Endothelial cell of umbilical vein (primary cell): ENCODE data around the gene USP11. TPM values are rescaled to one million over a fixed set of nuclear protein-coding genes. Genes with fewer than 3 reads are reported as not detected.

ENCODE experiments used
- BruUV-seq: library from RNA; stranded (reverse); fragments of 400-500 nt; replicated peaks from 2 replicates; lab custom pipeline; 2021; lab: Mats Ljungman, UMichigan
- CTCF ChIA-PET: fragments of 300-600, 350-600 bp; sonication (Branson Sonifier 250); formaldehyde crosslinking; loops from one replicate; lab custom pipeline; 2021; ENCODE audit warnings: antibody characterized with exemption, inconsistent platforms; lab: Charles Lee
- POLR2A ChIA-PET: fragments of 300-600, 350-600 bp; sonication (Branson Sonifier 250); formaldehyde crosslinking; loops from one replicate; lab custom pipeline; 2021; ENCODE audit warnings: antibody characterized with exemption, inconsistent platforms; lab: Charles Lee
- DNase-seq: peaks from one replicate; pipeline ENCODE4 v3.0.0-alpha.2; 2011; ENCODE audit warnings: low read depth, low spot score
- FAIRE-seq: peaks from 2 replicates; lab custom pipeline; 2011; peaks lifted over from hg19 to GRCh38; lab: Jason Lieb, UNC
- H2AFZ ChIP-seq: 2 replicates; pipeline ENCODE4 v1.6.0; 2012; ENCODE audit warnings: low read depth, low read length, control low read depth, inconsistent platforms
- H3K27ac ChIP-seq: 2 replicates; pipeline ENCODE4 v1.5.1; 2011; ENCODE audit warnings: low read depth, mild to moderate bottlenecking, control low read depth, low read length, moderate library complexity; ENCODE audit not compliant: insufficient read depth
- H3K27me3 ChIP-seq, 2 experiments: 2 replicates each; pipeline versions ENCODE4 v1.6.0 to v1.6.1; 2011; ENCODE audit warnings: low read length in 2 of 2, mixed read lengths in 1 of 2; ENCODE audit not compliant: control insufficient read depth in 2 of 2, insufficient read depth in 2 of 2
- H3K36me3 ChIP-seq, 2 experiments: 2 replicates in 1 of 2; 3 replicates in 1 of 2; pipeline ENCODE4 v1.5.1; 2011; ENCODE audit warnings: low read length in 2 of 2, mild to moderate bottlenecking in 1 of 2, moderate library complexity in 1 of 2; ENCODE audit not compliant: control insufficient read depth in 2 of 2, insufficient read depth in 2 of 2; ENCODE audit errors: extremely low read depth in 1 of 2
- H3K4me1 ChIP-seq: 3 replicates; pipeline ENCODE4 v1.5.1; 2011; ENCODE audit warnings: mild to moderate bottlenecking, low read length; ENCODE audit not compliant: control insufficient read depth, insufficient read depth; ENCODE audit errors: extremely low read depth
- H3K4me2 ChIP-seq: 2 replicates; pipeline ENCODE4 v1.6.1; 2011; ENCODE audit warnings: low read length, control low read depth, mixed read lengths; ENCODE audit not compliant: insufficient read depth
- H3K4me3 ChIP-seq, 3 experiments: fragments of 200-600 bp in 1 of 3; sonication (generic), shearing (Covaris generic) in 1 of 3; replicated peaks in 1 of 3; 2 replicates each; pipeline ENCODE4 v1.5.1; 2011 to 2016; ENCODE audit warnings: control low read depth in 3 of 3, low read length in 3 of 3, mild to moderate bottlenecking in 2 of 3, inconsistent platforms in 1 of 3, low read depth in 1 of 3, moderate library complexity in 1 of 3; ENCODE audit not compliant: insufficient read depth in 1 of 3
- H3K79me2 ChIP-seq: 2 replicates; pipeline ENCODE4 v1.6.0; 2012; ENCODE audit warnings: low read length, inconsistent platforms; ENCODE audit not compliant: control insufficient read depth, insufficient read depth
- H3K9ac ChIP-seq: replicated peaks from 2 replicates; pipeline ENCODE3; 2011; ENCODE audit warnings: low read length, control low read depth; ENCODE audit not compliant: insufficient read depth; ENCODE audit errors: extremely low read depth
- H3K9me1 ChIP-seq: replicated peaks from 3 replicates; pipeline ENCODE4 v1.6.0; 2011; ENCODE audit warnings: mild to moderate bottlenecking, low read length; ENCODE audit not compliant: control insufficient read depth, insufficient read depth; ENCODE audit errors: extremely low read depth
- H3K9me3 ChIP-seq: replicated peaks from 2 replicates; pipeline ENCODE4 v1.5.1; 2012; ENCODE audit warnings: low read length, inconsistent platforms; ENCODE audit not compliant: control insufficient read depth, insufficient read depth
- H4K20me1 ChIP-seq: replicated peaks from 2 replicates; pipeline ENCODE3; 2011; ENCODE audit warnings: mild to moderate bottlenecking, low read length; ENCODE audit not compliant: control insufficient read depth, insufficient read depth; ENCODE audit errors: extremely low read depth
- EZH2 ChIP-seq: IDR thresholded peaks from 2 replicates; pipeline ENCODE4 v1.6.1; 2012; ENCODE audit warnings: borderline replicate concordance, low read depth, mild to moderate bottlenecking, moderate library complexity, low read length, inconsistent platforms; ENCODE audit not compliant: severe bottlenecking
- FOS ChIP-seq: IDR thresholded peaks from 2 replicates; pipeline ENCODE4 v1.6.1; 2011; ENCODE audit warnings: mild to moderate bottlenecking, low read length, moderate library complexity, borderline replicate concordance; ENCODE audit not compliant: insufficient read depth
- GATA2 ChIP-seq: IDR thresholded peaks from 2 replicates; pipeline ENCODE4 v1.7.0; 2011; ENCODE audit warnings: low read depth, mild to moderate bottlenecking, moderate library complexity, mixed read lengths, low read length; ENCODE audit not compliant: insufficient read length, insufficient read depth
- JUN ChIP-seq: IDR thresholded peaks from 2 replicates; pipeline ENCODE4 v1.6.1; 2011; ENCODE audit warnings: borderline replicate concordance, low read depth; ENCODE audit not compliant: insufficient read length, insufficient read depth
- MAX ChIP-seq: IDR thresholded peaks from 2 replicates; pipeline ENCODE4 v1.6.1; 2011; ENCODE audit not compliant: insufficient read depth, insufficient read length
- MYC ChIP-seq: IDR thresholded peaks from one replicate; pipeline ENCODE4 v1.6.1; 2011; ENCODE audit warnings: mild to moderate bottlenecking, low read depth, low read length
- POLR2A ChIP-seq: IDR thresholded peaks from 2 replicates; pipeline ENCODE4 v1.6.1; 2012; ENCODE audit warnings: low read depth, mild to moderate bottlenecking, control low read depth, low read length
- POLR2AphosphoS5 ChIP-seq: IDR thresholded peaks from 2 replicates; pipeline ENCODE4 v1.6.1; 2012; ENCODE audit warnings: low read depth, mild to moderate bottlenecking, control low read depth, low read length, moderate library complexity; ENCODE audit not compliant: insufficient read depth
- dilution Hi-C: fragments of 300-500 bp; cut with MboI; formaldehyde crosslinking; loops from one replicate; pipeline ENCODE4 v1.15.0; 2019; ENCODE audit warnings: low sequenced_read_pairs; ENCODE audit not compliant: extremely low pct_ligation_motif_present
- intact Hi-C: fragments of 100-400 bp; cut with micrococcal nuclease; formaldehyde crosslinking; loops from one replicate; pipeline ENCODE4 v1.10.0; 2022
- polyA plus RNA-seq, 4 experiments: library from polyadenylated mRNA; depleted of rRNA in 3 of 4; stranded (reverse) in 3 of 4; unstranded in 1 of 4; fragments of >200 nt; gene quantifications; 2 replicates each; pipeline versions ENCODE4 v1.2.1 to v1.2.3, GENCODE V29; 2011 to 2012; ENCODE audit warnings: missing spikeins in 1 of 4
- total RNA-seq: library from RNA; stranded (reverse); gene quantifications from 2 replicates; pipeline ENCODE4 v1.2.3, GENCODE V29; 2021
- TF ChIP-seq, protein P1 (sequence below), 2 donors: IDR thresholded peaks; 1 replicate in 1 of 2; 2 replicates in 1 of 2; pipeline ENCODE4 v1.5.1; 2011; ENCODE audit warnings: low read length in 2 of 2, mild to moderate bottlenecking in 2 of 2, moderate library complexity in 2 of 2, control low read depth in 1 of 2, inconsistent platforms in 1 of 2, low read depth in 1 of 2; ENCODE audit not compliant: insufficient read depth in 1 of 2; ENCODE audit errors: extremely low read depth in 1 of 2

USP11 gene
- total and polyA plus RNA-seq, 2 donors (not counting 3 experiments of a cell fraction or from before 2014, with no cell fraction given): 24.0 to 36.4 TPM

DNA sequence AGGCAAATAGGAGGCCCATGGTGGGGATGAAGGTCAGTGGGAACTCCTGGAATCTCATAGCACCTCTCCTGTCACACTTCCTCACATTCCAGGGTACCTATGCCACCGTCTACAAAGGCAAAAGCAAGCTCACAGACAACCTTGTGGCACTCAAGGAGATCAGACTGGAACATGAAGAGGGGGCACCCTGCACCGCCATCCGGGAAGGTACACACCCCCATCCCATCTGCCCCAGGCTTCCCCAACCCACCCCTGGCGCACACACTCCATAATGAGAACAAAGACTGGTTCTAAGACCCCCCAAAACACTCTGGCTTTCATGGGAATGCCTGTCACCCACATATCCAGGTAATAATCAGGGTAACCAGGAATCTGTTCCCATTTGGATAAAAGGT is 7.9 kb upstream of the USP11 start:
- BruUV-seq: no TSS peak
- Histone ChIP-seq H3K4me1 (no peaks in the 10 kb centered on the region), H4K20me1 (no peaks in the 10 kb centered on the region), H3K27me3 (no peaks in the 10 kb centered on the region), H3K79me2 (peaks cover 28% of the 10 kb centered on the region), H3K4me3 (no peak overlapping the region), H2AFZ (no peak overlapping the region), H3K9me3 (no peaks in the 10 kb centered on the region), H3K36me3 (peaks cover 8 to 39% of the 10 kb centered on the region in 2 experiments), H3K4me2 (no peak overlapping the region), H3K9ac (no peak overlapping the region), H3K27ac (no peak overlapping the region), H3K9me1 (no peaks in the 10 kb centered on the region)
- no peak for FAIRE-seq
- dilution Hi-C loops (no loop called here), intact Hi-C loops (no loop called here)
- DNase-seq: no peak
- ChIA-PET CTCF (no interaction called here), POLR2A (no interaction called here)
- no peak for TF ChIP-seq MYC
- no peak for TF ChIP-seq POLR2A
- TF ChIP-seq FOS: no peak
- TF ChIP-seq MAX: no peak
- TF ChIP-seq GATA2: no peak
- no peak for TF ChIP-seq EZH2
- TF ChIP-seq POLR2AphosphoS5: no peak
- no peak for TF ChIP-seq JUN
- TF ChIP-seq, protein P1, sequence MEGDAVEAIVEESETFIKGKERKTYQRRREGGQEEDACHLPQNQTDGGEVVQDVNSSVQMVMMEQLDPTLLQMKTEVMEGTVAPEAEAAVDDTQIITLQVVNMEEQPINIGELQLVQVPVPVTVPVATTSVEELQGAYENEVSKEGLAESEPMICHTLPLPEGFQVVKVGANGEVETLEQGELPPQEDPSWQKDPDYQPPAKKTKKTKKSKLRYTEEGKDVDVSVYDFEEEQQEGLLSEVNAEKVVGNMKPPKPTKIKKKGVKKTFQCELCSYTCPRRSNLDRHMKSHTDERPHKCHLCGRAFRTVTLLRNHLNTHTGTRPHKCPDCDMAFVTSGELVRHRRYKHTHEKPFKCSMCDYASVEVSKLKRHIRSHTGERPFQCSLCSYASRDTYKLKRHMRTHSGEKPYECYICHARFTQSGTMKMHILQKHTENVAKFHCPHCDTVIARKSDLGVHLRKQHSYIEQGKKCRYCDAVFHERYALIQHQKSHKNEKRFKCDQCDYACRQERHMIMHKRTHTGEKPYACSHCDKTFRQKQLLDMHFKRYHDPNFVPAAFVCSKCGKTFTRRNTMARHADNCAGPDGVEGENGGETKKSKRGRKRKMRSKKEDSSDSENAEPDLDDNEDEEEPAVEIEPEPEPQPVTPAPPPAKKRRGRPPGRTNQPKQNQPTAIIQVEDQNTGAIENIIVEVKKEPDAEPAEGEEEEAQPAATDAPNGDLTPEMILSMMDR (IDR thresholded peaks at IDR 0.05; ENCODE audit: extremely low read depth in 1 of 2, insufficient read depth in 1 of 2, low read depth in 1 of 2, low read length in 2 of 2): no peak
